ENCODE measurements around the gene ZNRF2.

The ZNRF2 gene

GRCh38 chr7:30274641-30275040, 9.8 kb upstream of the ZNRF2 start:
- Histone ChIP-seq H3K9ac (ENCODE audit: low read length) (peak overlapping the region; percentile 60), H3K4me1 (ENCODE audit: insufficient read depth, low read length, severe bottlenecking) (peaks cover 74% of the 10 kb centered on the region), H3K4me2 (ENCODE audit: low read length) (peak overlapping the region; percentile 60)

DNA sequence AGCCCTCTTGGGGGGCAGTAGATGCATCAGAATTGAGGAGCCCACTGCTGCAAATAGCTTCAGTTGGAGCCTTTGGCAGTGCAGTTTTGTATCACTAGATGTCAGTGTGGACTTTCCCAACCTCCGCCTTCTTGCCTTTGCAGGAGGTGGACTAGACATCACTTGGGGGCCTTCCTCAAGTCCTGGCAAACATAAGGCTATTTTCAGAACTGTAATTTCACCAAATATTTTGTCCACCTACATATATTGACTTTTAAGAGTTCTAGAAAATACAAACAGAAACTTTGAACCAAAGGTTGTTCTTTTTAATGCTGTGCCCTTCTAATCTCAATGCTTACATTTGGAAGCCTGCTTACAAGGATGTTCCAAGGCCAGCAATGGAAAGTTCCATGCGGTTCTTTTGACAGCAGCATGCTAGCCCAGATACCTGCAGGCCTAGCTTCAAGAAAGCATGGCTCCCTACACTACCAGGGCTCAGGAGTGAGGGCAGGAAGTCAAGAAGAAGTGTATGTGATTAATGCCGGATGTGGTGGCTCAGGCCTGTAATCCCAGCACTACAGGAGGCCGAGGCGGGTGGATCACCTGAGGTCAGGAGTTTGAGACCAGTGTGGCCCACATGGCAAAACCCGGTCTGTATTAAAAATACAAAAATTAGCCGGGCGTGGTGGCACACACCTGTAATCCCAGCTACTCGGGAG, 8.0 kb upstream of the ZNRF2 start:
- no peaks in the 10 kb centered on the region for H4K20me1 ChIP-seq (ENCODE audit: insufficient read depth, low read length)
- H3K27me3 ChIP-seq (ENCODE audit: insufficient read depth, low read length), result no peaks in the 10 kb centered on the region
- H3K4me1 ChIP-seq (ENCODE audit: insufficient read depth, low read length, severe bottlenecking), result peaks cover 75% of the 10 kb centered on the region
- H3K9me3 ChIP-seq (ENCODE audit: low read length), result no peaks in the 10 kb centered on the region
- H3K4me2 ChIP-seq (ENCODE audit: low read length), result peak overlapping the region; percentile 60; the same call in 1 of the 2 replicates
- no peaks in the 10 kb centered on the region for H3K36me3 ChIP-seq (ENCODE audit: insufficient read depth, low read length)
- H3K9me2 ChIP-seq (ENCODE audit: low read depth, low read length), result no peaks in the 10 kb centered on the region
- H3F3A ChIP-seq (ENCODE audit: insufficient read depth, low read length), result no peaks in the 10 kb centered on the region
- no peak overlapping the region for H2AFZ ChIP-seq (ENCODE audit: low read length)
- TF ChIP-seq EZH2 (IDR thresholded peaks at IDR 0.05; ENCODE audit: borderline replicate concordance, low read length), result no peak
- peak; percentile 99 for TF ChIP-seq CTCF (IDR thresholded peaks at IDR 0.05; ENCODE audit: low read length)
- no peaks in the 10 kb centered on the region for H3K79me2 ChIP-seq (ENCODE audit: insufficient read depth, low read length)
- H3K27ac ChIP-seq (ENCODE audit: low read depth, low read length, poor library complexity, severe bottlenecking), result peak overlapping the region; percentile 91
- H3K9ac ChIP-seq (ENCODE audit: low read length), result peak overlapping the region; percentile 60
- H3K4me3 ChIP-seq (ENCODE audit: low read depth, low read length, poor library complexity, severe bottlenecking), result no peak overlapping the region

More at GRCh38 chr7:30274641-30275040, 9.8 kb upstream of the ZNRF2 start:
- no peaks in the 10 kb centered on the region for H3K79me2 ChIP-seq (ENCODE audit: insufficient read depth, low read length)
- H2AFZ ChIP-seq (ENCODE audit: low read length), result peak overlapping the region; percentile 90
- no peaks in the 10 kb centered on the region for H3K9me3 ChIP-seq (ENCODE audit: low read length)
- TF ChIP-seq EZH2 (IDR thresholded peaks at IDR 0.05; ENCODE audit: borderline replicate concordance, low read length), result no peak
- no peak for TF ChIP-seq CTCF (IDR thresholded peaks at IDR 0.05; ENCODE audit: low read length)
- H3F3A ChIP-seq (ENCODE audit: insufficient read depth, low read length), result no peaks in the 10 kb centered on the region
- H4K20me1 ChIP-seq (ENCODE audit: insufficient read depth, low read length), result no peaks in the 10 kb centered on the region
- no peaks in the 10 kb centered on the region for H3K27me3 ChIP-seq (ENCODE audit: insufficient read depth, low read length)
- no peaks in the 10 kb centered on the region for H3K9me2 ChIP-seq (ENCODE audit: low read depth, low read length)
- H3K27ac ChIP-seq (ENCODE audit: low read depth, low read length, poor library complexity, severe bottlenecking), result peak overlapping the region; percentile 91
- peak overlapping the region; percentile 12 for H3K4me3 ChIP-seq (ENCODE audit: low read depth, low read length, poor library complexity, severe bottlenecking)
- H3K36me3 ChIP-seq (ENCODE audit: insufficient read depth, low read length), result no peaks in the 10 kb centered on the region

GRCh38 chr7:30278376-30278775, 6.0 kb upstream of the ZNRF2 start:
- H3F3A ChIP-seq (ENCODE audit: insufficient read depth, low read length), result no peaks in the 10 kb centered on the region
- H3K4me2 ChIP-seq (ENCODE audit: low read length), result no peak overlapping the region

More at GRCh38 chr7:30278376-30278775, 6.0 kb upstream of the ZNRF2 start:
- Histone ChIP-seq H3K36me3 (ENCODE audit: insufficient read depth, low read length) (no peaks in the 10 kb centered on the region), H3K4me1 (ENCODE audit: insufficient read depth, low read length, severe bottlenecking) (peaks cover 80% of the 10 kb centered on the region), H3K27ac (ENCODE audit: low read depth, low read length, poor library complexity, severe bottlenecking) (peak overlapping the region; percentile 91), H3K9me3 (ENCODE audit: low read length) (no peaks in the 10 kb centered on the region), H3K27me3 (ENCODE audit: insufficient read depth, low read length) (no peaks in the 10 kb centered on the region), H3K9ac (ENCODE audit: low read length) (no peak overlapping the region), H3K4me3 (ENCODE audit: low read depth, low read length, poor library complexity, severe bottlenecking) (no peak overlapping the region), H3K79me2 (ENCODE audit: insufficient read depth, low read length) (no peaks in the 10 kb centered on the region), H4K20me1 (ENCODE audit: insufficient read depth, low read length) (no peaks in the 10 kb centered on the region), H3K9me2 (ENCODE audit: low read depth, low read length) (no peaks in the 10 kb centered on the region), H2AFZ (ENCODE audit: low read length) (no peak overlapping the region)
- TF ChIP-seq CTCF (IDR thresholded peaks at IDR 0.05; ENCODE audit: low read length), result no peak
- no peak for TF ChIP-seq EZH2 (IDR thresholded peaks at IDR 0.05; ENCODE audit: borderline replicate concordance, low read length)

Measured in OCI-LY1 (cell line).